Measurements from ENCODE around the gene FAM168B.

FAM168B gene

DNA sequence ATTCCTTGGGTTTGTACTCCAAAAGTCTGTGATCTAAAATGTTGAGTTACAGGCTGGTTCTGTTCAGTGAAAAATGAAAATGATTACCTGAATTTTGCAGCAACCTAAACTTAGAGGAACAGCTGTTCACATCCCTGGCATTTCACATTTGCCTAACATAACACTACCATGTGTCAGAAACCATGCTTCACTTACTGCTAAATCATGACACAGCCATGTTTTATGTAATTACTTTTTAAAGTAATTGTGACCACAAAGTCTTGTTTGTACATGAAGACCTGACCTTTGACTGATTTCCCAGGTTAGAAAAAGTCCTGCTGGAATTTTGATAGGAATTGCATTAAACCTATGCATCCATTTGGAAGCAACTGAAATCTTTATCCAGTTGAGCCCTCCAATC lies 79.1 kb downstream of the FAM168B start:
- DNase-seq: no peak

GRCh38 chr2:131011486-131011885 lies 81.8 kb downstream of the FAM168B start:
- no peak for DNase-seq

GRCh38 chr2:131010566-131010965 lies 82.7 kb downstream of the FAM168B start:
- no peak for DNase-seq

- DNase-seq: no peak
Measured at GRCh38 chr2:131009713-131010475, 83.4 kb downstream of the FAM168B start.

DNA sequence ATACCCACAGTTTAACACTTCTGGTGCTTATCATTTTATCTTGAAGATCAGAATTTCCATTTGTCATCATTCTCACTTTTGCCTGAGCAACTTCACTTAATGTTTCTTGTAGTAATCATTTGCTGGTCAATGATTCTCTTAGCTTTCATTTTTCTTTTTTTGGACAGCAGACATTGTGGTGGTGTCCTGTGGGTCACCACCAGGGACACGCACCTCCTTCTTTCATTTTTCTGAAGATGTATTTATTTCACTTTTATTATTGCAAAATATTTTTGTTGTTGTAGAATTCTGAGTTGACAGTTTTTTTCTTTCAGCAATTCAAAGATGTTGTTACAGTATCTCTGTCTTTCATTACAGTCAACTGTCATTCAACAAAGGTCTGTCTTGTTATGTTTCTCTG lies 84.3 kb downstream of the FAM168B start:
- DNase-seq: no peak

DNA sequence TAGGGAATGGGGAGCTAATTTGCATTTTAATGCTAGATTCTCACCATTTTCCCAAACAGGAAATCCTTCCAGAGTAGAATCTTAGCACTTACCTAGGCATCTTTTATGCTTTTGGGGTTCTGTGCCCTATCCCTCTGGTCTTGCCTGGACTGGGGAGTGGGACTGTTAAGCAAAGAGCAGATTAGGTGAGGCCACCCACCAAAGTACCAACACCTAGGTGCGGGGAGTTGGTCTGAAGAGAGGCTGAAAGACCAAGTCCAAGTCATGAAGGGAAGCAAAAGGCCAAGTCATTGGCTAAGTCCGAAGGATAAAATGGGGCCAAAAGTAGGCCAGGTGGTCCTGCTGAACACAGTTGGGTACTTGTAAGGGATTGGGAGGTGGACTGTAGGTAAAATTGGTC lies 86.7 kb downstream of the FAM168B start:
- DNase-seq: no peak

- no peak for DNase-seq
Measured at GRCh38 chr2:131005216-131005935, 87.9 kb downstream of the FAM168B start.

GRCh38 chr2:131004446-131005209 lies 88.6 kb downstream of the FAM168B start:
- DNase-seq: no peak

GRCh38 chr2:130998561-130998960 lies 94.7 kb downstream of the FAM168B start:
- DNase-seq: no peak
